Measurements from ENCODE around the gene MDN1. TPM values are rescaled to one million over a fixed set of nuclear protein-coding genes. Genes with fewer than 3 reads are reported as not detected.

Gene MDN1
- total and polyA plus RNA-seq, 2 of the 13 experiments (the other 11 are each of a cell fraction or from before 2014, with no cell fraction given), result 18.8 to 52.9 TPM

DNA sequence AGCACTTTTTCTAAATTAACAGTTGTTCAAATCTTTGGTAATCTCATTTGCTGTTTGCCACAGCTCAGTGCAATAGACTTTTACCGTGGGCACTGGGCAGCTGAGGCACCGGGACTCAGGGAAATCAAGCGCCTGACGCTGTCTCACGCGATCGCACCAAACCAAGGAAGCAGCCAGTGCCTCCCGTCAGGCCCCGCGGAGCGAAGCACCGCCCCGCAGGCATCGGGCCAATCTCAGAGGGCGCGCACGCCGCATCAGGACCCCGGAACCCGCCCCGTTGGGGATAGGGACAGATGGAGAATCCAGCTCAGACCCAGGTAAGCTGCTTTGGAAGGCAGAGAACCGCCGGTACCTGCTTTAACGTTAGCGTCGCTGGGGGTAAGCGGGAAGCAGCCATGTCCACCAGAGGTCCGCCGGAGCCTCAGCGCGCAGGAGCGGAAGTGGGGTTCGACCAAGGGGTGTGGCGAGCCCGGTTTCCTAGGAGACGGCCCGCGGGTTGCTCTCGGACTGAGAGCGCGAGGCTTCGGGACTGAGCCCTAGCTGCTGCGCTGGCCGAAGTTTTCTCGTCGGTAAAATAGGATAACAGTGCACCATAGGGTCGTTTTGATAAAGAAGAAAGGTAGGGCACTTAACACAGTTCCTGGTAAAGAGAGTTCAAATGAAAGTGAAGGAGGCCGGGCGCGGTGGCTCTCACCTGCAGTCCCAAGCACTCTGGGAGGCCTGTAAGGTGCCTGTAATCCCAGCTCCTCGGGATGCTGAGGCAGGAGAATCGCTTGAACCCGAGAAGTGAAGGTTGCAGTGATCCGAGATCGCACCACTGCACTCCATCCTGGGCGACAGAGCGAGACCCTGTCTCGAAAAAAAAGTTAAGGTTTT, 181.0 kb downstream of the MDN1 start, which contains the start of gene LYRM2 (continued):
- TF ChIP-seq FOSL1 (CRISPR knock-in tag; IDR thresholded peaks at IDR 0.05; ENCODE audit: borderline replicate concordance) (no peak), SIN3B (IDR thresholded peaks at IDR 0.05; ENCODE audit: low read length) (no peak), ZFP62 (CRISPR knock-in tag; IDR thresholded peaks at IDR 0.05) (no peak), KLF16 (CRISPR knock-in tag; IDR thresholded peaks at IDR 0.05) (peak in 1 of 2 experiments; percentile 70; a peak in 1 of 4 replicates), SP140L (CRISPR knock-in tag; IDR thresholded peaks at IDR 0.05; ENCODE audit: borderline replicate concordance) (no peak; the same call in 1 of the 2 replicates), ZBTB42 (CRISPR knock-in tag; IDR thresholded peaks at IDR 0.05) (peak; percentile 26; the same call in 1 of the 2 replicates), CHD2 (IDR thresholded peaks at IDR 0.05; ENCODE audit: low read depth, low read length) (peak; percentile 72), ZNF207 (IDR thresholded peaks at IDR 0.05; ENCODE audit: borderline replicate concordance) (no peak), MAFF (IDR thresholded peaks at IDR 0.05; ENCODE audit: low read depth, low read length) (no peak), ZNF83 (CRISPR knock-in tag; IDR thresholded peaks at IDR 0.05; ENCODE audit: borderline replicate concordance) (peak; percentile 88; the same call in 1 of the 2 replicates), POLR2AphosphoS2 (IDR thresholded peaks at IDR 0.05; ENCODE audit: low read depth, low read length) (no peak), ZNF160 (CRISPR knock-in tag; IDR thresholded peaks at IDR 0.05) (no peak; the same call in 1 of the 2 replicates), ZC3H13 (CRISPR knock-in tag; IDR thresholded peaks at IDR 0.05) (no peak; the same call in 1 of the 2 replicates), AGO1 (IDR thresholded peaks at IDR 0.05; ENCODE audit: low read depth, low read length, poor library complexity, severe bottlenecking) (no peak), CREM (IDR thresholded peaks at IDR 0.05) (peak; percentile 35; the same call in 1 of the 2 replicates), CREM (CRISPR knock-in tag; IDR thresholded peaks at IDR 0.05) (no peak), MIXL1 (CRISPR knock-in tag; IDR thresholded peaks at IDR 0.05) (no peak)
- TF ChIP-seq, protein P1, sequence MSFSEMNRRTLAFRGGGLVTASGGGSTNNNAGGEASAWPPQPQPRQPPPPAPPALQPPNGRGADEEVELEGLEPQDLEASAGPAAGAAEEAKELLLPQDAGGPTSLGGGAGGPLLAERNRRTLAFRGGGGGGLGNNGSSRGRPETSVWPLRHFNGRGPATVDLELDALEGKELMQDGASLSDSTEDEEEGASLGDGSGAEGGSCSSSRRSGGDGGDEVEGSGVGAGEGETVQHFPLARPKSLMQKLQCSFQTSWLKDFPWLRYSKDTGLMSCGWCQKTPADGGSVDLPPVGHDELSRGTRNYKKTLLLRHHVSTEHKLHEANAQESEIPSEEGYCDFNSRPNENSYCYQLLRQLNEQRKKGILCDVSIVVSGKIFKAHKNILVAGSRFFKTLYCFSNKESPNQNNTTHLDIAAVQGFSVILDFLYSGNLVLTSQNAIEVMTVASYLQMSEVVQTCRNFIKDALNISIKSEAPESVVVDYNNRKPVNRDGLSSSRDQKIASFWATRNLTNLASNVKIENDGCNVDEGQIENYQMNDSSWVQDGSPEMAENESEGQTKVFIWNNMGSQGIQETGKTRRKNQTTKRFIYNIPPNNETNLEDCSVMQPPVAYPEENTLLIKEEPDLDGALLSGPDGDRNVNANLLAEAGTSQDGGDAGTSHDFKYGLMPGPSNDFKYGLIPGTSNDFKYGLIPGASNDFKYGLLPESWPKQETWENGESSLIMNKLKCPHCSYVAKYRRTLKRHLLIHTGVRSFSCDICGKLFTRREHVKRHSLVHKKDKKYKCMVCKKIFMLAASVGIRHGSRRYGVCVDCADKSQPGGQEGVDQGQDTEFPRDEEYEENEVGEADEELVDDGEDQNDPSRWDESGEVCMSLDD (CRISPR knock-in tag; IDR thresholded peaks at IDR 0.05; ENCODE audit: borderline replicate concordance), result 0 out of 2 replicates have a peak, but pooled peaks have one; percentile 52
- TF ChIP-seq, protein P2, sequence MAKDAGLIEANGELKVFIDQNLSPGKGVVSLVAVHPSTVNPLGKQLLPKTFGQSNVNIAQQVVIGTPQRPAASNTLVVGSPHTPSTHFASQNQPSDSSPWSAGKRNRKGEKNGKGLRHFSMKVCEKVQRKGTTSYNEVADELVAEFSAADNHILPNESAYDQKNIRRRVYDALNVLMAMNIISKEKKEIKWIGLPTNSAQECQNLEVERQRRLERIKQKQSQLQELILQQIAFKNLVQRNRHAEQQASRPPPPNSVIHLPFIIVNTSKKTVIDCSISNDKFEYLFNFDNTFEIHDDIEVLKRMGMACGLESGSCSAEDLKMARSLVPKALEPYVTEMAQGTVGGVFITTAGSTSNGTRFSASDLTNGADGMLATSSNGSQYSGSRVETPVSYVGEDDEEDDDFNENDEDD (CRISPR knock-in tag; IDR thresholded peaks at IDR 0.05; ENCODE audit: borderline replicate concordance), result peak; percentile 28; the same call in 1 of the 2 replicates
- TF ChIP-seq, protein P3, sequence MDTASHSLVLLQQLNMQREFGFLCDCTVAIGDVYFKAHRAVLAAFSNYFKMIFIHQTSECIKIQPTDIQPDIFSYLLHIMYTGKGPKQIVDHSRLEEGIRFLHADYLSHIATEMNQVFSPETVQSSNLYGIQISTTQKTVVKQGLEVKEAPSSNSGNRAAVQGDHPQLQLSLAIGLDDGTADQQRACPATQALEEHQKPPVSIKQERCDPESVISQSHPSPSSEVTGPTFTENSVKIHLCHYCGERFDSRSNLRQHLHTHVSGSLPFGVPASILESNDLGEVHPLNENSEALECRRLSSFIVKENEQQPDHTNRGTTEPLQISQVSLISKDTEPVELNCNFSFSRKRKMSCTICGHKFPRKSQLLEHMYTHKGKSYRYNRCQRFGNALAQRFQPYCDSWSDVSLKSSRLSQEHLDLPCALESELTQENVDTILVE (CRISPR knock-in tag; IDR thresholded peaks at IDR 0.05), result no peak
- TF ChIP-seq, protein P4, sequence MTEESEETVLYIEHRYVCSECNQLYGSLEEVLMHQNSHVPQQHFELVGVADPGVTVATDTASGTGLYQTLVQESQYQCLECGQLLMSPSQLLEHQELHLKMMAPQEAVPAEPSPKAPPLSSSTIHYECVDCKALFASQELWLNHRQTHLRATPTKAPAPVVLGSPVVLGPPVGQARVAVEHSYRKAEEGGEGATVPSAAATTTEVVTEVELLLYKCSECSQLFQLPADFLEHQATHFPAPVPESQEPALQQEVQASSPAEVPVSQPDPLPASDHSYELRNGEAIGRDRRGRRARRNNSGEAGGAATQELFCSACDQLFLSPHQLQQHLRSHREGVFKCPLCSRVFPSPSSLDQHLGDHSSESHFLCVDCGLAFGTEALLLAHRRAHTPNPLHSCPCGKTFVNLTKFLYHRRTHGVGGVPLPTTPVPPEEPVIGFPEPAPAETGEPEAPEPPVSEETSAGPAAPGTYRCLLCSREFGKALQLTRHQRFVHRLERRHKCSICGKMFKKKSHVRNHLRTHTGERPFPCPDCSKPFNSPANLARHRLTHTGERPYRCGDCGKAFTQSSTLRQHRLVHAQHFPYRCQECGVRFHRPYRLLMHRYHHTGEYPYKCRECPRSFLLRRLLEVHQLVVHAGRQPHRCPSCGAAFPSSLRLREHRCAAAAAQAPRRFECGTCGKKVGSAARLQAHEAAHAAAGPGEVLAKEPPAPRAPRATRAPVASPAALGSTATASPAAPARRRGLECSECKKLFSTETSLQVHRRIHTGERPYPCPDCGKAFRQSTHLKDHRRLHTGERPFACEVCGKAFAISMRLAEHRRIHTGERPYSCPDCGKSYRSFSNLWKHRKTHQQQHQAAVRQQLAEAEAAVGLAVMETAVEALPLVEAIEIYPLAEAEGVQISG (CRISPR knock-in tag; IDR thresholded peaks at IDR 0.05), result peak; percentile 70
- TF ChIP-seq, protein P5, sequence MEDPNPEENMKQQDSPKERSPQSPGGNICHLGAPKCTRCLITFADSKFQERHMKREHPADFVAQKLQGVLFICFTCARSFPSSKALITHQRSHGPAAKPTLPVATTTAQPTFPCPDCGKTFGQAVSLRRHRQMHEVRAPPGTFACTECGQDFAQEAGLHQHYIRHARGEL (CRISPR knock-in tag; IDR thresholded peaks at IDR 0.05), result no peak

All from HepG2 (cell line).